DND-41 (cell line): Measurements from ENCODE around the gene PSEN2.

Experiments used
- ATAC-seq: fragments of 200-7000 bp; cut with Tn5 transposase; 3 replicates; pipeline ENCODE4 v1.9.1; 2021; ENCODE audit warnings: low read depth; ENCODE audit not compliant: insufficient read depth
- DNase-seq: peaks from one replicate; pipeline ENCODE4 v3.0.0-alpha.2; 2020
- H2AFZ ChIP-seq: 2 replicates; pipeline ENCODE4 v1.6.0; 2012; ENCODE audit warnings: low read depth, low read length
- H3K27ac ChIP-seq: 2 replicates; pipeline ENCODE4 v1.5.1; 2012; ENCODE audit warnings: low read length, inconsistent platforms
- H3K27me3 ChIP-seq: fragments of 200-600 bp; sonication (generic); 2 replicates; pipeline ENCODE4 v1.6.0; 2012; ENCODE audit warnings: low read length, mild to moderate bottlenecking, inconsistent platforms; ENCODE audit not compliant: insufficient read depth, poor library complexity
- H3K36me3 ChIP-seq: 2 replicates; pipeline ENCODE4 v1.5.1; 2012; ENCODE audit warnings: low read length, inconsistent platforms; ENCODE audit not compliant: insufficient read depth
- H3K4me1 ChIP-seq: 2 replicates; pipeline ENCODE4 v1.5.1; 2012; ENCODE audit warnings: mild to moderate bottlenecking, low read length; ENCODE audit not compliant: insufficient read depth
- H3K4me2 ChIP-seq: 2 replicates; pipeline ENCODE4 v1.6.0; 2012; ENCODE audit warnings: mild to moderate bottlenecking, moderate library complexity, low read length, inconsistent platforms; ENCODE audit not compliant: insufficient read depth
- H3K4me3 ChIP-seq, 2 experiments: fragments of 200-600 bp in 1 of 2; shearing (Covaris generic) in 1 of 2; 2 replicates each; pipeline ENCODE4 v1.5.1; 2012 to 2016; ENCODE audit warnings: inconsistent platforms in 2 of 2, low read length in 2 of 2, mild to moderate bottlenecking in 2 of 2, low read depth in 1 of 2, moderate library complexity in 1 of 2
- H3K79me2 ChIP-seq: 2 replicates; pipeline ENCODE4 v1.6.0; 2012; ENCODE audit warnings: low read length, inconsistent platforms; ENCODE audit not compliant: insufficient read depth
- H3K9ac ChIP-seq: 2 replicates; pipeline ENCODE4 v1.6.0; 2012; ENCODE audit warnings: low read depth, mild to moderate bottlenecking, inconsistent platforms, low read length, moderate library complexity
- H3K9me3 ChIP-seq: 2 replicates; pipeline ENCODE4 v1.5.1; 2012; ENCODE audit warnings: low read length, moderate library complexity, mild to moderate bottlenecking, inconsistent platforms; ENCODE audit not compliant: insufficient read depth, severe bottlenecking
- H4K20me1 ChIP-seq: 2 replicates; pipeline ENCODE4 v1.6.0; 2012; ENCODE audit warnings: low read length; ENCODE audit not compliant: insufficient read depth
- EZH2 ChIP-seq: IDR thresholded peaks from 3 replicates; pipeline ENCODE4 v1.6.1; 2012; ENCODE audit warnings: borderline replicate concordance, low read depth, mild to moderate bottlenecking, moderate library complexity, low read length, inconsistent platforms; ENCODE audit not compliant: severe bottlenecking
- TF ChIP-seq, protein P1 (sequence below): IDR thresholded peaks from 2 replicates; pipeline ENCODE4 v1.5.1; 2012; ENCODE audit warnings: borderline replicate concordance, low read length, moderate library complexity, mild to moderate bottlenecking; ENCODE audit not compliant: poor library complexity, severe bottlenecking; ENCODE audit errors: extremely low read depth

Gene PSEN2

DNA sequence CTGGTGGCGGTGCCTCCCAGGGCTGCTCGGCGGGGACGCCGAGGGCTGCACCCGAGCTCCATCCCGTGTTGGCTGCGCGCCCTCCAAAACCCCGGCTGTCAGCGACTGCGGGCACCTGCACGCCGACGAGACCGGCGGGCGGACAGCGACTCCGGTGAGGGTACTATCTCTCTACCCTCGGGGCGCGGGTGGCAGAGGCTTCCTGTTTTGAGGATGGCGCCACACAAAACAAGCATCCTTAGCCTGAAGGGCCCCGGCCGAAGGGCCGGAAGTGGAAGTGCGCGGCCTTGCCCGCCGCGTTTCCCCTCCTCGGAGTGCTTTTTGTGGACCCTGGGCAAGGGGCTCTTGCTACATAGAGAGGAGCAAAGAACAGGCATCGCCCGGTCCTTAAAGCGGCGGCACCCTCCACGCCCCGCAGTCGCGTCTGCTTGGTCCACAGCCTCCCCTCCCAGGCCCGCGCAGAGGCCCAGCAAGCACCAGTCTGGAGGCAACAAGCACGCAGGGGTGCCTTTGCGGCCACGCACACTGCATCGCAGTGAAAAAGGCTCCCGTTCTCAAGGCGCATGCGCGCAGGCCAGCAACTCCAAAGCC is 69.1 kb downstream of the PSEN2 start:
- peak overlapping the region; percentile 98 for H3K27ac ChIP-seq
- no peaks in the 10 kb centered on the region for H3K27me3 ChIP-seq
- H2AFZ ChIP-seq, result peak overlapping the region; percentile 88
- peak overlapping the region; percentile 72 for H3K4me2 ChIP-seq
- H3K36me3 ChIP-seq, result no peaks in the 10 kb centered on the region
- H3K9me3 ChIP-seq, result peaks cover 11% of the 10 kb centered on the region
- peaks cover 36% of the 10 kb centered on the region for H3K4me1 ChIP-seq
- DNase-seq (no peak), ATAC-seq (peak; percentile 34)
- no peak for TF ChIP-seq EZH2
- TF ChIP-seq, protein P1, sequence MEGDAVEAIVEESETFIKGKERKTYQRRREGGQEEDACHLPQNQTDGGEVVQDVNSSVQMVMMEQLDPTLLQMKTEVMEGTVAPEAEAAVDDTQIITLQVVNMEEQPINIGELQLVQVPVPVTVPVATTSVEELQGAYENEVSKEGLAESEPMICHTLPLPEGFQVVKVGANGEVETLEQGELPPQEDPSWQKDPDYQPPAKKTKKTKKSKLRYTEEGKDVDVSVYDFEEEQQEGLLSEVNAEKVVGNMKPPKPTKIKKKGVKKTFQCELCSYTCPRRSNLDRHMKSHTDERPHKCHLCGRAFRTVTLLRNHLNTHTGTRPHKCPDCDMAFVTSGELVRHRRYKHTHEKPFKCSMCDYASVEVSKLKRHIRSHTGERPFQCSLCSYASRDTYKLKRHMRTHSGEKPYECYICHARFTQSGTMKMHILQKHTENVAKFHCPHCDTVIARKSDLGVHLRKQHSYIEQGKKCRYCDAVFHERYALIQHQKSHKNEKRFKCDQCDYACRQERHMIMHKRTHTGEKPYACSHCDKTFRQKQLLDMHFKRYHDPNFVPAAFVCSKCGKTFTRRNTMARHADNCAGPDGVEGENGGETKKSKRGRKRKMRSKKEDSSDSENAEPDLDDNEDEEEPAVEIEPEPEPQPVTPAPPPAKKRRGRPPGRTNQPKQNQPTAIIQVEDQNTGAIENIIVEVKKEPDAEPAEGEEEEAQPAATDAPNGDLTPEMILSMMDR, result peak; percentile 11
- H3K4me3 ChIP-seq, result peak overlapping the region; percentile 46 to 95
- peaks cover 35% of the 10 kb centered on the region for H3K79me2 ChIP-seq
- peak overlapping the region; percentile 78 for H3K9ac ChIP-seq
- H4K20me1 ChIP-seq, result peaks cover 9% of the 10 kb centered on the region; the same call in 1 of the 2 replicates

DNA sequence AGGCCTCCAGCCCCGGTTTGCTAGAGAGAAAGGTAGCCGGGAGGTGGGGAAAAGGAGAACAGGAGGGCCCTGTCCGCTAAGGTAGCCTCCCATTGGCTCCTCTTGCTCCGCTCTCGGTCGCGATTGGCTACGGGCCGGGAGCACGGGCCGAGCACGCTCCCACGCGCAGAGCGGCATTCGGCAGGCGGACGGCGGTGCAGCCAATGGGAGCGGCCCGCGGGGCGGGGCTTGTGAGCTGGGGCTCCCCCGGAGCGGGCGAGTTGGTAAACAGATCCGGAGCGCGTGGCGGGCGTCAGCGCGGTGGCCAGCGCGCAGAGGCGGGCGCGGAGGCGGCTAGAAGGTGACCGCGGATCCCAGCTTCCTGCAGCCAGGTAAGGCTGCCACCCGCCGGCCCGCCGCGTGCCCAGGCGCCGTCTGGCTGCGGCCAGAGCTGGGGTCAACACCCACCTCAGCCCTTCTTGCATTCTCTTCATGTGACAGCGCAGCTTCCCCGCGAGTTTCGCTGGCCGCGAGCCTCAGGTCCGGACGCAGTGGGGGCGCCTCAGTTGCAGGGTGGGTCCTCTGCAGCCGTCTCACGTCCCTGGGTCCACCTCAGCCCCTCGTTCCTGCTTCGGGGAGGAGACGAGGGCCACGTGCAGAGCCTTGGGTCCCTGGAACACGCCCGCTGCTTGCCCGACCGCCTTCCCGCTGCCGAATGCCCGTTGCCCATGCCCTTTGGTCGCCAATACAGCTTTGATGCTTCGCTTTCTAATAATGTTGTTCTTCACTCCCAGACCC is 69.8 kb downstream of the PSEN2 start, which contains the start of gene COQ8A:
Gene COQ8A, plus strand, starts transcription at position 266 of the 777 bp plus-strand sequence. CDS start 21,092 bp downstream, outside the sequence.
- Histone ChIP-seq H3K4me3 (peak within 1 kb of the TSS; percentile 48 to 95), H3K9me3 (peaks cover 4% of the 10 kb centered on the region), H2AFZ (peak within 1 kb of the TSS; percentile 95), H3K27ac (peak within 1 kb of the TSS; percentile 98), H3K4me1 (peaks cover 36% of the 10 kb centered on the region), H3K9ac (peak within 1 kb of the TSS; percentile 78), H3K27me3 (no peaks in the 10 kb centered on the region), H3K4me2 (peak within 1 kb of the TSS; percentile 98), H3K79me2 (peaks cover 42% of the 10 kb centered on the region), H3K36me3 (no peaks in the 10 kb centered on the region), H4K20me1 (peaks cover 11% of the 10 kb centered on the region; the same call in 1 of the 2 replicates)
- ATAC-seq, result peak; percentile 95
- TF ChIP-seq EZH2, result no peak
- TF ChIP-seq, protein P1, result no peak
- peak; percentile 99 for DNase-seq

DNA sequence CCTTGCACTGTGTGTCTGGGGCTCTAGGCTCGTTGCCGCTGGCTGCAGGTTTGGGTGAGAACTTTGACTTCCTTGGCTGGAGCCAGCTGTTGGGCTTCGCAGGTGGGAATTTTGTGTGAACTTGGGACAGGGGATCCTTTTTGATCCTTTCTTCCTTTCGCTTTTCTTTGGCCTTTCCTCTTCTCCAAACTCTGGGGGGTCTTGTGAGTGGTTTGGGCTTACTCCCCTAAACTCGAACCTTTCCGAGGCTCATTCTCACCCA is 70.3 kb downstream of the PSEN2 start:
- peaks cover 11% of the 10 kb centered on the region; the same call in 1 of the 2 replicates for H4K20me1 ChIP-seq
- H3K79me2 ChIP-seq, result peaks cover 45% of the 10 kb centered on the region
- H3K4me3 ChIP-seq, result peak overlapping the region; percentile 48 to 95; a peak in 3 of 4 replicates
- ATAC-seq, result no peak
- H3K27me3 ChIP-seq, result no peaks in the 10 kb centered on the region
- H3K9me3 ChIP-seq, result no peaks in the 10 kb centered on the region
- DNase-seq, result no peak
- H3K4me2 ChIP-seq, result peak overlapping the region; percentile 98
- H3K9ac ChIP-seq, result peak overlapping the region; percentile 75
- no peaks in the 10 kb centered on the region for H3K36me3 ChIP-seq
- no peak for TF ChIP-seq EZH2
- TF ChIP-seq, protein P1, result no peak
- peaks cover 36% of the 10 kb centered on the region for H3K4me1 ChIP-seq
- peak overlapping the region; percentile 69 for H3K27ac ChIP-seq
- H2AFZ ChIP-seq, result peak overlapping the region; percentile 95
